Activated naive CD4-positive, alpha-beta T cell treated with anti-CD3 and anti-CD28 coated beads for 36 hours (primary cell): ENCODE data around the gene PGPEP1. TPM values are rescaled to one million over a fixed set of nuclear protein-coding genes. Genes with fewer than 3 reads are reported as not detected.

ENCODE experiments used
- CTCF ChIA-PET: fragments of 350-600 bp; sonication (Branson Sonifier 250); formaldehyde crosslinking; loops from one replicate; lab custom pipeline; 2021; ENCODE audit warnings: antibody characterized with exemption; lab: Charles Lee
- DNase-seq: peaks from one replicate; pipeline ENCODE4 v3.0.0-alpha.2; 2020
- H3K27ac Mint-ChIP-seq: one replicate; pipeline ENCODE4 v1.8.0; 2021; ENCODE audit warnings: mild to moderate bottlenecking, mixed read lengths
- H3K27me3 Mint-ChIP-seq: one replicate; pipeline ENCODE4 v1.8.0; 2021; ENCODE audit warnings: low read depth, mixed read lengths
- H3K36me3 Mint-ChIP-seq: one replicate; pipeline ENCODE4 v1.8.0; 2021; ENCODE audit warnings: low read depth, mixed read lengths
- H3K4me1 Mint-ChIP-seq: one replicate; pipeline ENCODE4 v1.8.0; 2021; ENCODE audit warnings: low read depth, mixed read lengths
- H3K4me3 Mint-ChIP-seq: one replicate; pipeline ENCODE4 v1.8.0; 2021; ENCODE audit warnings: mild to moderate bottlenecking, moderate library complexity, mixed read lengths
- H3K9me3 Mint-ChIP-seq: one replicate; pipeline ENCODE4 v1.8.0; 2021; ENCODE audit warnings: mixed read lengths
- intact Hi-C: fragments of 100-400 bp; cut with micrococcal nuclease; formaldehyde crosslinking; loops from one replicate; pipeline ENCODE4 v1.15.1; 2023
- total RNA-seq, 2 experiments: library from RNA; stranded (reverse); gene quantifications; one replicate each; pipeline ENCODE4 v1.2.3, GENCODE V29; 2021

The PGPEP1 gene, protein sequence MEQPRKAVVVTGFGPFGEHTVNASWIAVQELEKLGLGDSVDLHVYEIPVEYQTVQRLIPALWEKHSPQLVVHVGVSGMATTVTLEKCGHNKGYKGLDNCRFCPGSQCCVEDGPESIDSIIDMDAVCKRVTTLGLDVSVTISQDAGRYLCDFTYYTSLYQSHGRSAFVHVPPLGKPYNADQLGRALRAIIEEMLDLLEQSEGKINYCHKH
- total RNA-seq = 10 to 100 TPM; 14.4 to 15.6 TPM

DNA sequence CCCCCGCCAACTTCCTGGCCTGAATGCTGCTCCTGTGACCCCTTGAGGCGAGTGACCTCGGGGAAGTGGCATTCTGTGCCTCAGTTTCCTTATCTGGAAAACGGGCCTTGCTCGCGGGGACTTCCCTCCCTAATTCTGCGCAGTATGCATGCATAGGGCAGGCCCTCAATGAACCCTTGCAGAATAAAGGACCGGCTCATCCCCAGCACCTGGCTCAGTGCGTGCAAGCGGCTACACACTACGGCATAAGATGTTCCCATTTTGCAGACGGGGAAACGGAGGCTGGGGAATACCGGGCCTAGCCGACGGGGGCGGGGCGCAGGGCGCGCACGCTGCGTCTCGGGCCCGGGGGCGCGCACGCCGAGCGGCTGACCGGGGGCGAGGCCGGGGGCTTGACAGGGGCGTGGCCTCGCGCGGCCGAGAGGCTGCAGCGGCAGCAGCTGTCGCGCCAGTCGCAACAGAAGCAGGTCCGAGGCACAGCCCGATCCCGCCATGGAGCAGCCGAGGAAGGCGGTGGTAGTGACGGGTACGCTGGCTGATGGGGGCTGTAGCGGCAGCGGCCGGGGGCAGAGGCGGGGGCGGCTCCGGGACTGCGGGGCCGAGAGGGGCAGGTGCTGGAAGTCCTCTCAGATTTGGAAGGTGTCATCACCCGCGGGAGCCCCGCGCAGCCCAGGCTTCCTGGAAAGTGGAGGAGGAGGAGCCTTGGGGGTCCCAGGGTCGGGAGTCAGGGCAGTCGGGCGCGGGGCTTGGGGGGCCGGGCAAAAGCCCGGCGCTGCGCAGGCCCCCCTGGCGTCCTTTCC lies at the start of gene PGPEP1:
TSS of gene PGPEP1 (plus strand) at position 409 of the 800 bp plus-strand sequence. CDS start at position 493, 84 bp downstream.
- intact Hi-C loops = loop anchor here (2.0 kb wide), 2 partner anchors 70 to 148 kb away; partner anchors contain the start of gene MPV17L2
- CTCF ChIA-PET = interaction anchor here (0.6 to 2.6 kb wide), 9 partner anchors 12 to 227 kb away, joined by 3 to 18 read pairs (median 8); partner anchors contain the start of gene RAB3A
- Mint-ChIP-seq H3K4me1 (peaks cover 15% of the 10 kb centered on the region), H3K9me3 (no peaks in the 10 kb centered on the region), H3K36me3 (no peaks in the 10 kb centered on the region), H3K27me3 (no peaks in the 10 kb centered on the region), H3K27ac (peak within 1 kb of the TSS; percentile 73), H3K4me3 (peak within 1 kb of the TSS; percentile 77)
- DNase-seq = peak; percentile 54

DNA sequence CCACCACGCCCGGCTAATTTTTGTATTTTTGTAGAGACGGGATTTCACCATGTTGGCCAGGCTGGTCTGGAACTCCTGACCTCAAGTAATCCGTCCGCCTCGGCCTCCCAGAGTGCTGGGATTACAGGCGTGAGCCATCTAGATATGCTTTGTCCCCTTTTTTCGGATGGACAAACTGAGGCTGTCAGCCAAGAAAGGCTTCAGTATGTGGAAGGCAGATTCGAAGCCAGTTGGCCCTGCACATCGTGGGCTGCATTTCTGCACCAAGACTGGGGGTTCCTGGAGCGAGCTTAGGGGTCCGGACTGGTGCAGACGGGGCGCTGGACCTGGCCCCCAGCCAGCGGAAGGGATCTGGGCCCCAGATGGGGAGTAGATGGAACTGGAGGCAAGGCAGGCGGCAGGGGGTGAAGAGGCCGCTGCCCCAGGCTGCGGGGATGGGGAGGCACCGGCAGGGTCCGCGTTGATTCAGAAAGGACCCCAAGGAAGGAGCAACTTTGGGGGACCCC lies 49.3 kb upstream of the PGPEP1 start:
- no peaks in the 10 kb centered on the region for H3K27me3 Mint-ChIP-seq
- DNase-seq = no peak
- peak overlapping the region; percentile 89 for H3K4me3 Mint-ChIP-seq
- H3K9me3 Mint-ChIP-seq = no peaks in the 10 kb centered on the region
- CTCF ChIA-PET = interaction anchor here (4.4 to 5.9 kb wide), 2 partner anchors 11 to 12 kb away, joined by 24 to 82 read pairs; partner anchors contain the start of gene JUND
- peaks cover 64% of the 10 kb centered on the region for H3K4me1 Mint-ChIP-seq
- peak overlapping the region; percentile 98 for H3K27ac Mint-ChIP-seq
- intact Hi-C loops = loop anchor here (5.0 kb wide), 1 partner anchor 126 kb away; the partner anchor contains the start of gene SSBP4
- peaks cover 1% of the 10 kb centered on the region for H3K36me3 Mint-ChIP-seq

DNA sequence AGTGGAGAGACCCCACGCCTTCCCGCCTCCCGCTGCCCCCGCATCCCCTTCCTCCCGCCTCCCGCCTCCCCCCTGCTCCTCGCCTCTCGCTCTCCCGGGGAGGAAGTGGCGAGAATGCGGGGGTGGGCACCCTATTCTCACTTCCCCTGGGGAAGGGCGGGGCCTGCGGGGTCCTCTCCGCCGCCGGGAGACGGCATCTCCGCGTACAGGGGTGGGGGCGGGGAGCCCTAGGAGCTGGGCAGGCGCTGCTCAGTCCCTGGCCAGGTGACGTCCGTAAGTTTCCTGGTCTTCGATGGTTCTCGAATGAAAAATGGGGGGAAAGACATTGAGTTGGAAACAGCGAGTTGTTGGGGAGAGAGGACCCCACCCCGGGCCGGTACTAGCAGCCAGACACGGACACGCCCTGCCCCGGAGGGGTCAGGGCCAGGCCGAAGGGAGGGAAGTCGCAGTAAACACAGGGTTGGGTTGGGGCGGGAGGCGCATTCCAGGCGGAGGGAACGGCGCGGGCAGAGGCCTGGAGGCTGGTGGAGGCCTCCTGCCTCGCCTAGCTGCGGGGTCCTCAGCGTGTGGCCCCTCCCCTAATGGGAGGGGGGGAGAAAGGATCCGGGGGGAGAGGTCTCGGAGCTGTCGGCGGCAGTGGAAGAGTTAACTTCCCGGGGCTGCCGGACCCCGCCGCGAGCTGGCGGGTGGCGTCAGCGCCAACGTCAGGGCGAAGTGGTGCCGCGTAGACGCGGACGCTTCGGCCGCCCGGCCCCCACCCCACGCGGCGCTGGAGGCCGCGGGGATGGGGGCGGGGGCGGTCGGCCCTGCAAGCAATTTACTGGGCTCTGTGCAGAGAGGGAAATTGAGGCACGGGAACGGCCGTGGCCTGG lies 48.6 kb upstream of the PGPEP1 start:
- CTCF ChIA-PET = interaction anchor here (1.1 to 5.9 kb wide), 4 partner anchors 12 to 26 kb away, joined by 3 to 82 read pairs (median 16); partner anchors contain the start of gene JUND
- Mint-ChIP-seq H3K4me3 (peak overlapping the region; percentile 89), H3K27ac (peak overlapping the region; percentile 98), H3K36me3 (peaks cover 1% of the 10 kb centered on the region), H3K27me3 (no peaks in the 10 kb centered on the region), H3K4me1 (peaks cover 60% of the 10 kb centered on the region), H3K9me3 (no peaks in the 10 kb centered on the region)
- intact Hi-C loops = loop anchor here (5.0 kb wide), 1 partner anchor 125 kb away; the partner anchor contains the start of gene SSBP4
- peak; percentile 93 for DNase-seq

- CTCF ChIA-PET = interaction anchor here (1.1 to 5.9 kb wide), 5 partner anchors 11 to 30 kb away, joined by 3 to 82 read pairs (median 7); partner anchors contain the start of genes JUND and LSM4
- intact Hi-C loops = loop anchor here (5.0 kb wide), 1 partner anchor 125 kb away; the partner anchor contains the start of gene SSBP4
- Mint-ChIP-seq H3K27ac (peak overlapping the region; percentile 98), H3K9me3 (no peaks in the 10 kb centered on the region), H3K4me1 (peaks cover 61% of the 10 kb centered on the region), H3K36me3 (peaks cover 1% of the 10 kb centered on the region), H3K4me3 (peak overlapping the region; percentile 89), H3K27me3 (no peaks in the 10 kb centered on the region)
- peak; percentile 36 for DNase-seq
Observed at GRCh38 chr19:18292462-18292809, 48.0 kb upstream of the PGPEP1 start.

DNA sequence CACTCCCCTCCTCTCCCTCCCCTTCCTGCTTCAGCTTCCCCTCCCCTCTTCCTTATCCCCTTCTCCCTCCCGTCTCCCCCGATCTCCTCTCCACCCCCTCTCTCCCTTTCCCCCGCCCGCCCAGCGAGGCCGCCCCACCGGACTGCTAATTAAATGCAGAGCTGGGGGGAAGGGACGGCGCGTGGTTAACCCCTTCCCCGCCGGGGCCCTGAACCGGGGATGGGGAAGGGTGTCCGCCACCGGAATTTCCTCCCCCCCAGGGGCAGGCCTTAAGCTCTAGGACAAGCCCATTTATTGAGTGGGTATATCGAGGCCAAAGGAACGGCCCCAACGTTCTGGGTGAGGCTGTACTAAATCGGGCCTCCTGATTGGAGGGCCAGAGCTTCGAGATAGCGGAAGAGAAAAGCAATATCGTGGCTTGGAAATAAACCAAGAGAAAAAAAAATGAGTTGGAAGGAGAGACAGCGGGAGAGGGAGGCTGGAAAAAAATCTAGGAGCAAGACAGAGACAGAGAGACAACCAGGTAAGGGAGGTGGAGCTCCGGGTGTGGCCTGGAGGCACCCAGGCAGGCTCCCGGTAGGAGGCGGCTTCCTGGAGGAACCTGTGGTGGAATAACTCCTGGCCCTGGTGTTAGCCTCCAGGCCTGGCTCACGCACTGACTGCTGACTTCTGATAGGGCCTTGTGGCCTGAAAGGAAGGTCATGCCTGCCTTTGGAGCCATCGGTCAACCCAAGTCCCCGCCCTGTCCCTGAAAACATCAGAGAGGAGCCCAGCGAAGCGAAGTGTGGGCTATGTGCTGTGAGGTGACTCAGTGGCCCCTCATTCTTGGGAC lies 47.4 kb upstream of the PGPEP1 start:
- no peaks in the 10 kb centered on the region for H3K27me3 Mint-ChIP-seq
- DNase-seq = peak; percentile 55
- H3K27ac Mint-ChIP-seq = peak overlapping the region; percentile 98
- peaks cover 1% of the 10 kb centered on the region for H3K36me3 Mint-ChIP-seq
- H3K4me1 Mint-ChIP-seq = peaks cover 66% of the 10 kb centered on the region
- no peaks in the 10 kb centered on the region for H3K9me3 Mint-ChIP-seq
- peak overlapping the region; percentile 89 for H3K4me3 Mint-ChIP-seq
- CTCF ChIA-PET = interaction anchor here (0.7 to 5.9 kb wide), 7 partner anchors 10 to 33 kb away, joined by 3 to 82 read pairs (median 7); partner anchors contain the start of genes JUND and LSM4
- intact Hi-C loops = loop anchor here (1.0 to 5.0 kb wide), 2 partner anchors 30 to 124 kb away; partner anchors contain the start of genes LSM4 and SSBP4

DNA sequence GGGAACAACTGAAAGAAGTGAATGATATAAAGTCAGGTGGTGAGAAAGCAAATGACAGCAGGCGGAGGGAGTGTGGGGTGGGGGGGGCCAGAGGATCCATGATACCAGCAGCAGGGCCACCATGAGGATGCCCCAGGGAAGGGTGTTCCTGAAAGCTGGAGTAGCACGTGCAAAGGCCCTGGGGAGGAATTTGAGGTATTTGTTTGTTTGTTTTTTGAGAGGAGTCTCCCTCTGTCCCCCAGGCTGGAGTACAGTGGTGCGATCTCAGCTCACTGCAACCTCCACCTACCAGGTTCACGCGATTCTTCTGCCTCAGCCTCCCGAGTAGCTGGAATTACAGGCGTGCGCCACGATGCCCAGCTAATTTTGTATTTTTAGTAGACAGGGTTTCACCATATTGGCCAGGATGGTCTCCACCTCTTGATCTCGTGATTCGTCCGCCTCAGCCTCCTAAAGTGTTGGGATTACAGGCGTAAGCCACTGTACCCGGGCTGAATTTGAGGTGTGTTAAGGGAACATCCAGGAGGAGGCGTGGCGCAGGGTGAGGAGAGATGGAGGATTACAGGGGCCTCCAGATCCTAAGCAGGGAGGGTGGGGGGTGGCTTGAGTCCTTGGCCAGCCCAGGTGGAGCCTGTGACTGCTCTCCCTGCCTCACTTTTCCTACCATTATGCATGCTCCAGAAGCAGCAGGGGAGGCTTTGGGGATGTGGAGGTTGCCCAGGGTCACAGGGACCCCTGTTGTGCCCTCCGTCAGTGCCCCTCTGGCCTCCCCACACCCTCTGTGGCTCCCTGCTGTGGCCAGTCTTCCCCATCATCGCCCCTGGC lies 46.5 kb upstream of the PGPEP1 start:
- peak overlapping the region; percentile 89 for H3K4me3 Mint-ChIP-seq
- H3K4me1 Mint-ChIP-seq = peaks cover 70% of the 10 kb centered on the region
- H3K27me3 Mint-ChIP-seq = no peaks in the 10 kb centered on the region
- intact Hi-C loops = loop anchor here (1.0 to 5.0 kb wide), 4 partner anchors 10 to 123 kb away; partner anchors contain the start of genes JUND, LSM4 and SSBP4
- CTCF ChIA-PET = interaction anchor here (0.7 to 5.9 kb wide), 5 partner anchors 10 to 32 kb away, joined by 3 to 82 read pairs (median 7); partner anchors contain the start of genes JUND and LSM4
- no peaks in the 10 kb centered on the region for H3K9me3 Mint-ChIP-seq
- peaks cover 1% of the 10 kb centered on the region for H3K36me3 Mint-ChIP-seq
- peak overlapping the region; percentile 98 for H3K27ac Mint-ChIP-seq
- DNase-seq = peak; percentile 24

DNA sequence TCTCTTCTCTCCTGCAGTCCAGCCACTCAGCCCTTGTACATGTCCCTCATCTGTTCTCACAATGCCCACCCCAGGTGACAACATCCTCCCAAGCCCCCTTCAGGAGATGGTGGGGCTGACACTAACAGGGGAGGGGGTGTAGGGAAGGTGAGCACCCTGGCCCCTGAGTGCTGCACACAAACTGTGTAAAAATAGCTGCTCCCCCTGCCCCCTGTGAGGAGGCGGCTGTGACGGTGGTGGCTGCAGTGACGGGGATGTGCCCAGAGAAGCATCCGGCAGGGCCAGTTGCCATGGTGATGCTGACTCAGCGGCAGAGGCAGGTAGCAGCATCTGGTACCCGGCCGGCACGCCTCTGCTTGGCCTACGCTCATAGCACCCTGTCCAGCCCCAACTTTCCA lies 45.9 kb upstream of the PGPEP1 start:
- intact Hi-C loops = loop anchor here (1.0 to 5.0 kb wide), 3 partner anchors 10 to 123 kb away; partner anchors contain the start of genes JUND and SSBP4
- peaks cover 1% of the 10 kb centered on the region for H3K36me3 Mint-ChIP-seq
- peaks cover 74% of the 10 kb centered on the region for H3K4me1 Mint-ChIP-seq
- CTCF ChIA-PET = interaction anchor here (5.9 kb wide), 1 partner anchor 14 kb away, joined by 82 read pairs; the partner anchor contains the start of gene JUND
- peak overlapping the region; percentile 79 for H3K27ac Mint-ChIP-seq
- H3K27me3 Mint-ChIP-seq = no peaks in the 10 kb centered on the region
- no peaks in the 10 kb centered on the region for H3K9me3 Mint-ChIP-seq
- H3K4me3 Mint-ChIP-seq = peak overlapping the region; percentile 89
- DNase-seq = peak; percentile 97

GRCh38 chr19:18295034-18295451 lies 45.4 kb upstream of the PGPEP1 start:
- Mint-ChIP-seq H3K27ac (no peak overlapping the region), H3K4me1 (peaks cover 70% of the 10 kb centered on the region), H3K27me3 (no peaks in the 10 kb centered on the region), H3K4me3 (no peak overlapping the region), H3K9me3 (no peaks in the 10 kb centered on the region), H3K36me3 (peaks cover 1% of the 10 kb centered on the region)
- CTCF ChIA-PET = no interaction called here
- intact Hi-C loops = loop anchor here (2.0 kb wide), 1 partner anchor 14 kb away; the partner anchor contains the start of gene JUND
- DNase-seq = no peak

DNA sequence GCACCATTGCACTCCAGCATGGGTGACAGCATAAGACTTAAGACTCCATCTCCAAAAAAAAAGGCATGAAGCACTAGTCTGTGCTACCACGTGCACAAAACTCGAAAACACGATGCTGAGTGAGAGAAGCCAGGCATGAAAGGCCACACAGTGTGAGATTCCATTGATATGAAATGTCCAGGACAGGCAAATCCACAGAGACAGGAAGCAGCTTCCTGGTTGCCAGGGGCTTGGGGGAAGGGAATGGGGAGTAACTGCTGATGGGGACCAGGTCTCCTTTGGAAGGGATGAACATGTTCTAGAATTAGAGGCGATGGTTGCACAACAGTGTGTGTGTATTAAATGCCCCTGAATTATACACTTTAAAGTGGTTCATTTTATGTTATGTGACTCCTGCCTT lies 43.1 kb upstream of the PGPEP1 start:
- DNase-seq = no peak
- CTCF ChIA-PET = interaction anchor here (0.7 to 10.1 kb wide), 3 partner anchors 19 to 31 kb away, joined by 3 to 145 read pairs (median 4); partner anchors contain the start of gene JUND
- Mint-ChIP-seq H3K27ac (no peak overlapping the region), H3K4me3 (no peak overlapping the region), H3K36me3 (no peaks in the 10 kb centered on the region), H3K27me3 (no peaks in the 10 kb centered on the region), H3K4me1 (peaks cover 59% of the 10 kb centered on the region), H3K9me3 (no peaks in the 10 kb centered on the region)
- intact Hi-C loops = no loop called here
